GM18861 (cell line): ENCODE data around the gene EIF6.

Source experiments
- ATAC-seq: cut with Tn5 transposase; IDR thresholded peaks from one replicate; pipeline ENCODE4 v1.9.1; 2021; ENCODE audit not compliant: unreplicated experiment

The EIF6 gene

GRCh38 chr20:35295674-35296073 lies 11.1 kb upstream of the EIF6 start:
- ATAC-seq: no peak

- ATAC-seq: no peak
Measured at GRCh38 chr20:35295058-35295457, 10.5 kb upstream of the EIF6 start.

- no peak for ATAC-seq
Measured at GRCh38 chr20:35294293-35294685, 9.7 kb upstream of the EIF6 start.

- ATAC-seq: no peak
Measured at GRCh38 chr20:35293303-35294292, 9.0 kb upstream of the EIF6 start.

- no peak for ATAC-seq
Measured at GRCh38 chr20:35292504-35293285, 8.1 kb upstream of the EIF6 start.

- no peak for ATAC-seq
Measured at GRCh38 chr20:35291654-35292503, 7.3 kb upstream of the EIF6 start, which contains the start of gene FAM83C. FAM83C (minus strand) TSS chr20:35292425; CDS start chr20:35292304, 121 bp downstream.

GRCh38 chr20:35290887-35291417 lies 6.4 kb upstream of the EIF6 start:
- ATAC-seq: no peak

- no peak for ATAC-seq
Measured at GRCh38 chr20:35290186-35290886, 5.8 kb upstream of the EIF6 start.

- no peak for ATAC-seq
Measured at GRCh38 chr20:35288325-35289060, 3.9 kb upstream of the EIF6 start.

- no peak for ATAC-seq
Measured at GRCh38 chr20:35287509-35288324, 3.1 kb upstream of the EIF6 start.

- ATAC-seq: no peak
Measured at GRCh38 chr20:35286899-35287508, 2.4 kb upstream of the EIF6 start.

- ATAC-seq: no peak
Measured at GRCh38 chr20:35286077-35286898, 1.7 kb upstream of the EIF6 start.

- ATAC-seq: no peak
Measured at GRCh38 chr20:35285806-35286076, 1.2 kb upstream of the EIF6 start.

GRCh38 chr20:35284992-35285805 lies 627 bp upstream of the EIF6 start:
- no peak for ATAC-seq

- no peak for ATAC-seq
Measured at GRCh38 chr20:35283441-35284266, 918 bp downstream of the EIF6 start.
